Activated CD4-positive, alpha-beta T cell treated with anti-CD3 and anti-CD28 coated beads, Interleukin-2, amount 50 U/mL, for 24 hours (primary cell): ENCODE data around the gene MICAL2.

Experiments
- DNase-seq, 2 donors: peaks; one replicate each; pipeline ENCODE4 v3.0.0-alpha.2; 2020; ENCODE audit warnings: low read depth in 1 of 2, low spot score in 1 of 2

Gene MICAL2

DNA sequence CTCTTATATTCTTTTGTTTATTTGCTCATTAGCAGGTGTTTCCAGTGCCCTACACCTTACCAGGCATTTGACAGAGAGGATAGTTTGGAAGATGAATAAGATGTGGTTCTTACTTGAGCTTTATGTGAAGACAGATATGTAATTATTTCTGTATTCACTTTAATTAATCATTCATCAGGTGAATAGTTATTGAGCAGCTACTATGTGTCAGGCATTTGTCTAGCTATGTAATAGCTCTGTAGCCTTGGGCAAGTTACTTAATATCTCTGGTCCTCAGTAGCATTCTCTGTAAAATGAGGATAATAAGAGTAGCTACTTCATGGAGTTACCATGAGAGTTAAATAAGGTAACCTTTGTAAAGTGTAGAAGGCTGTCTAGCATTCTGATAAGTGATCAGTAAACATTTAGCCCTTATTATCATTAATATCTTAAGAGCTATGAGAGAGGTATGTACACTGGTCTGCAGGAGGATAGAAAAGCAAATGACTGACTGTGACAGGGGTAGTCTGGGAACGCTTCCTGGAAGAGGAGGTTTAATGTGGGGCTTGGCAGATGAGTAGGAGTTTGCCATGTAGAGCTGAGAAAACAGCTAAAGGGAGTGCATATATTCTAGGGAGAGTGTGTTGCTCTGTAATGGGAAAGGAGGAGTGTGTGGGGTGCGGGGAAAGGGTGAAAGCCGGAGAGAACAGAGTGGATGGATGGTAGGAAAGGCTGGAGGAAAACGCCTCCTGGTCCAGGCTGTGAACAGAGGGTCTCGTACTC, 56.1 kb downstream of the MICAL2 start:
- DNase-seq = no peak

DNA sequence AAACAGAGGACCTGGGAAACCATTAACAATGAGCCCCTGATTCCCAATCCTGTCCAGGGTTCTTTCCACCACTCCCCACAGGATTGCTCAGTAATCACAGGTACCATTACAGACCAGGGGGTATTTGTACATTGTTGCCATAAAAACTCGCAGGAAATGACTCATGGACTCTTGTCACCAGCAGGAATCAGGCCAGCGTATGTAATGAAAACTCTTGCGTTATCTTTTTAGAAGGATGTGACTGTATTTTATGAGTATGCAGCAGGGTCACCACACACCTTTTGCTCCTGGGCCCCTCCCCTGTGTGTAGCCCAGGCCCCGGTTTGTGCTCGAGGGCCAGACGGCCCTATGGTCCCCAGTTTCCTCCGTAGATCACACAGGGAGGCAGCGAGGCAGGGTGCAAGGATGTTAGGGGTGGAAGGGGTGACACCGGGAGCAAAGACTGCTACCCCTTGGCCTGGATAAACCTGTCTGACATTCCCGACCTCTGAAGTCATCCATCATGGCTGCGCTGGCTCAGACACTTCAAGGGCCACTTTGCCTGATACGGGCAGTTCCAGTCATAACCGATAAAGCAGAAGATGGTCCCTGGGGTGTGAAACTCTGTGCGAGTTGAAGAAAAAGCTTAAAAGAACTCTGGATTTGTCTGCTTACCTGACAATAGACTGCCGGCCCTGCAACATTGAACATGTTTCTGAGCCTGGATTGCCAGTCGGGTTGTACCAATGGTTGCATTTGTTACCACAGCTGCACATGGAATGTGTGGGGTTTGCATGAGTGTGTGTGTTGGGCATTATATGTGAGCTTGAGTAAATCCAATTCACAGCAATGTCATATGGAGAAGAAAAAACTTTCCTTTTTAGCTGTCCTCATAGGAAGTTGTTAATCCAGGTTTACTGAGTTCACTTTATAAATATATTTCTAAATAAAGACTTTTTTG, 56.9 kb downstream of the MICAL2 start:
- DNase-seq = no peak

DNA sequence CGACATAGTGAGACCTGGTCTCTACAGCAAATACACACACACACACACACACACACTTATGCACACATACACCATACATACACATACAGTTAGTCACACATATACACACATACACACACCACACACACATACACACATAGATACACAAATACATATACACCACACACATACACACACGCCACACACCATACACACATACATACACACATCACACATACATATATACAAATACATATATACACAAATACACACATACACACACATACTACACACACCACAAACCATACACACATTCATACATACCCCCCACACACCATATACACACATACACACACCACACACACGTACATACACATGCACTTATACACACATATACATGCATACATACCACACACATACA, 57.7 kb downstream of the MICAL2 start:
- no peak for DNase-seq

DNA sequence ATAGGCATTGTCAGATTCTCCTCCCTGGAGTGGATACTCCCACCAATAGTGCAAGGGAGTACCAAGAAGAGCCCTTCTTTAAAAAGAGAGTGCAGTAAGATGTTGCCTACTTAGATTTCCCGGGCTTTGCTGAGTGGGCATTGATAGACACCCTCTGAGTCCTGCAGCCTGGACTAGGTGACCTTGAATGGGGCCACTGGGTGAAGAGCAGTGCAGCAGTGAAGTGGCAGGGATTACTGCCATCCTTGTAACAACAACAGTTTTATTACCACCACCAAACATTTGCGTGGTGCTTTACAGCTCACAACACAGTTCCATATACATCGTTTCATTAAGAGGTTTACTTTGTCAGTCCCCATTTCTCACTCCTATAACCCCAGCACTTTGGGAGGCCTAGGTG, 59.4 kb downstream of the MICAL2 start:
- DNase-seq = no peak

DNA sequence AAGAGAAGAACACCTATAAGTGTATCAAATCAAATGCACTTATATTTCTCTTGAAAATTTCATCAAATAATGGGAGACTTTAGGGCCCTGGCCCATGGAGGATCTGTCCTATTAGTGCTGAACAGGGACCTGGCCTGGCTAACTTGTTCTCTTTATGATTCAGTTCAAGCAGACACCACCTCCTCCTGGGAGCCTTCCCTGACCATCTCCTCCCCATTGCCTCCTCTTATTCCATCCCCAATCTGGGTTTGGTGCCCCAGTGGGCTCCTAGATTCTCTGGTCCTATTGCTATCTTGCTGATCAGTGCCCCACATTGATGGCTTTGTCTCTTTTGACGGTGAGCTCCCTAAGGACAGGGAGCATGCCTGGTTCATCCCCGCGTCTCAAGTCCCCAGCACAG, 60.1 kb downstream of the MICAL2 start:
- DNase-seq = no peak

DNA sequence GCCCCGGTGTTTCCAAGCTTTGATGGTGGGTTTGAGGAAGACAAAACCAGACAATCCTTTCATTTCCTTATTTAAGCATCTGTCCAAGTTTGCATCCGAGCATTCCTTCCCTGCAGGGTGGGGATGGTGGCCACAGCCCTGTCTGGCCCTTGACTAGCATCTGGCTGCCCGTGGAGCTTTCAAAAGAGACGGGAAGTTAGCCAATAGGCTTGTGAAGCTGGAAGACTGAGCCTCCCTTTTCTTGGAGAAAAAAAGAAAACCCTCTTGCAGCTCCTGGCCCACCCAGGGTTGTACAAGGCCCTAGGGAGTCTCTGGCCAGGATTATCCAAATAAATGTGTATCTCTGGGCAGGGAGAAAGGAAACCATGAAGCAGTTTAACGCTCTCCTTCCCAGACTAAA, 60.6 kb downstream of the MICAL2 start:
- no peak for DNase-seq

DNA sequence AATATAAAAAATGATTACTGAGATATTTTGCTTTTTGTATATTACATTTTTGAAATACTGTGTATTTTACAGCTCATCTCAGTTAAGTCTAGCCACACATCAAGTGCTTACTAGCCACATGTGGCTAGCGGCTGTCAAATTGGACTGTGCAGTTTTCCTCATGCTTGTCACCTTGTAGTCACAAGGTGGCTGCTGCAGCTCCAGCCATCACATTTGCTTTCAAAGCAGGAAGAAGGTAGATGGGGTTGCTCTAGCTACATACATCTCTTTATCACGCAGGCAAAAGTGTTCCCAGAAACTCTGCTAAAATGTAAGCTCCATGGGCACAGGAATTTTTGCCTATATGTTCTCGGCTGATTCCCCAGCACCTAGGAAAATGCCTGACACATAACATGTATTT, 61.5 kb downstream of the MICAL2 start:
- no peak for DNase-seq

DNA sequence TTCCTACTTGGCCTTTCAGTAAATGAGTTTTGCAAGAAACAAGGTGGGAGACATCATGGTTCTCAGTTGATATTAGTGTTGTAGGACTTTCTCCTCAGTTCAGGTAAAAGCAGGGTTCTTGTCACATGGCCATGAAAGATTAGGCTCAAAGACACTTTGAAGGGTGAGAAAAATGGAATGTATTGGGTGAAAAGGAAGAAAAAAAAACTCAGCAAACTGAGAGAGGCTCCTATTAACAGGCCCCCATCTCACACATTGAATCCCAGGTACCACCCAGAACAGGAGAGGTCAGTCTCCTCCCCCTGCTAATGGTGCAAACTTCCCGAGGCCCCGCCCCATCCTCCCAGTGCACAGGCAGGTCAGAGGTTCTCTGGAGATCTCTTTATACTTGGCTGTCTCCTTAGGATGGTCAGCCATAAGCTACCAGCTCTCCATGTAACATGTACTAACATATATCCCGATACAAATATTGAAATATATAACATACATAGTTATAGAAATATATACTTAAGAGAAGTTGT, 62.2 kb downstream of the MICAL2 start:
- DNase-seq = no peak

DNA sequence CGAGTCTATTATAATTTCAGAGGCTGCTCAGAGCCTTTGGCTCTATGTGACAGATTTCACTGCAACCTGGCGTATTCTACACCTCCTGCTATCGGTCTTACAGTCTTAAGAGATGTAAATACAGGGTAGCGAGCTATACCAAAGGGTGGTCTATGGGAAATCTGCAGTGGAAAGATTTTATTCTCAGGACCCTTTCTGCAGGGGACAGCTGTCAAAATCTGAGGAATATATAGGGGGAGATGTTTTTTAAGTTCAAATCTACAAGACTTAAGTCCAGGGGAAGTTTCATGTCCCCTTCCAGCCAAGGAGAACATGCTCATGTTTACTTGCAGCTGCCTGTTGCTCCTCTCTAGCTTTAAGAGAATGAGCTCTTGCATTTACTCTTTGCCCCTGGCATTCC, 62.7 kb downstream of the MICAL2 start:
- no peak for DNase-seq

DNA sequence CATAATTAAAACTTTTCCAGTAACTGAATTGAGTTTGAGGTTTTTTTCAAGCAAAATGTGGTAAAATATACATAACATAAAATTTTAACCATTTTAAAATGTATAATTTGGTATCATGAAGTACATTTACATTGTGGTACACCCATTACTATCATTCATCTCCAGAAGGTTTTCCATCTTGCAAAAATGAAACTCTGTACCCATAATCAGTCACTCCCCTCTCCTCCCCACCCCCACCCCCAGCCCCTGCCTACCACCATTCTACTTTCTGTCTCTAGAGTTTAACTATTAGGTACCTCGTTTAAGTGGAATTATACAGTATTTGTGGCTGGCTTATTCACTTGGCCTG, 63.7 kb downstream of the MICAL2 start:
- no peak for DNase-seq

DNA sequence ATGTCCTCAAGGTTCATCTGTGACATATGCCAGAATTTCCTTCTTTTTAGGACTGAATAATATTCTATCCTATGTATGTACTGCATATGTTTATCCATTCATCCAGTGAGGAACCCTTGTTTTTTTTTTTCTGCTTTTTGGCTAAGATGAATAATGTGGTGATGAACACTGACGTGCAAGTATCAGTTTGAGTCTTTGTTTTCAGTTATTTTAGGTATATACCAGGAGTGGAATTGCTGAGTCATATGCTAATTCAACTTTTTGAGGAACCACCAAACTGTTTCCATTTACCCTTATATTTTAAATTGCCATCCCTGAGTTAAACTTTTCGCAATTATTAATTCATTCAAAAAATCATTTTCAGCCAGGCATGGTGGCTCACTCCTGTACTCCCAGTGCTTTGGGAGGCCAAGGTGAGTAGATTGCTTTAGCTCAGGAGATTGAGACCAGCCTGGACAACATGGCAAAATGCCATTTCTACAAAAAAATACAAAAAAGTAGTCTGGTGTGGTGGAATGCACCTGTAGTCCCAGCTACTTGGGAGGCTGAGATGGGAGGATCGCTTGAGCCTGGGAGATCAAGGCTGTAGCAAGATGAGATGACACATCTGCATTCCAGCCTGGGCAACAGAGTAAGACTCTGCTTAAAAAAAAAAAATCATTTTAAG, 64.2 kb downstream of the MICAL2 start:
- DNase-seq = no peak

DNA sequence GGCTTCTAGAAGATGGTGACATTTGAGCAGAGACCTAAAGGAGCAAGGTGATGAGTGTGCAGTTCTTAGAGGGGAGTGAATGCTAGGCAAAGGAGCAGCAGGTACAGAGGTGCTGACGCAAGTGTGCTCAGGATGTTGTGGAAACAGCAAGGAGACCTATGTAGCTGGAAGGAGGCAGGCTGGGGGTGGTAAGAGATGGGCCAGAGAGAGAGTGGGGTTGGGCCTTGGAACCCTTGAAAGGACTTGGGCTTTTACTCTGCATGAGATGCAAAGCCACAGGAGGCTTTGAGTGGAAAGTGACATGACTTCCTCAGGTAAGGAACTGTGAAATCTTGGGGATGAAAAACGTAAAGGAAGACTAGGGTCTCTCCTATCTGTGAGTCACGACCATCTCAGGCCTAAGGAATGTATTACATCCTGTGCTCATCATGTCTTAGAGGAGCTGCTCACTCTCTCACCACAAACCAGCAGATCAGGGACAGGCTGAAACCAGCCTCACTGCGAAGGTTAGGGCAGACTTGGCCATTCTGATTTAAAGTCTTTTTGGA, 65.4 kb downstream of the MICAL2 start:
- DNase-seq = no peak

DNA sequence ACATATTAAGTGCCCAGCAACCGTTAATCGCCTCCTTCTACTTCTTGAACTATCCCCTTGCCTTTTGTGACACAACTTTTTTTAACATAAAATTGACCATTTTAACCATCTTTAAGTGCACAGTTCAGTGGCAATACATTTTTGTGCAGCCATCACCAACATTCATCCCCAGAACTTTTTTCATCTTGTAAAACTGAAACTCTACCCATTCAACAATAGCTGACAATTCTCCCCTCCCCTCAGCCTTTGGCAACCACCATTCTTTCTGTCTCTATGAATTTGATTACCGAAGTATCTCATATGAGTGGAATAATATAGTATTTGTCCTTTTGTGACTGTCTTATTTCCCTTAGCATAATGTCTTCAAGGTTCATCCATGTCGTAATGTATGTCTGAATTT, 66.0 kb downstream of the MICAL2 start:
- DNase-seq = no peak

DNA sequence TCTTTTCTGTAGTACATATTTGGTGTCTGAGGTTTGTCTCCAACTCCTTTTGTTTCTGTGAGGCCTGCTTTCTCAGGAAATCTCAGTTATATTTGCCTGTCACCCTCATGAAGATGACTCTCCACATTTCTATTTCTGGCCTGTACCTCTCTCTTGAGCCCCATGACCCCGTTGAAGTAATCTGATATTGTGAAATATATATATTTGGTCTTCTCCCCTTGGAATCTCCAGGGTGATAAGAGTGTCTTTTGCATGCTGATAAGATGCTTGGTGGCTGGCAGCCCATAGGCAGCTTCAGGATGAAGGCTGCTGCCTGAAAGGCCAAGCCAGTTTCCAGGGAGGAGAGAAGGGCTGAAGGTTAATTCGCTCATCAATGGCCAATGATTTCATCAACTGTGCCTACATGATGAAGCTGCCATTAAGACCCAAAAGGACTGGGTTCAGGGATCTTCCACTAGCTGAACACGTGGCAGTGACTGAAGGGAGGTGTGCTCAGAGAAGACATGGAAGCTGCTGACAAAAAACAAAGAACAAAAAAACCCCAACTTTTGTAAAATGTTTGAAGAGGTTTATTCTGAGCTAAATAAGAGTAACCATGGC, 67.4 kb downstream of the MICAL2 start:
- DNase-seq = no peak

DNA sequence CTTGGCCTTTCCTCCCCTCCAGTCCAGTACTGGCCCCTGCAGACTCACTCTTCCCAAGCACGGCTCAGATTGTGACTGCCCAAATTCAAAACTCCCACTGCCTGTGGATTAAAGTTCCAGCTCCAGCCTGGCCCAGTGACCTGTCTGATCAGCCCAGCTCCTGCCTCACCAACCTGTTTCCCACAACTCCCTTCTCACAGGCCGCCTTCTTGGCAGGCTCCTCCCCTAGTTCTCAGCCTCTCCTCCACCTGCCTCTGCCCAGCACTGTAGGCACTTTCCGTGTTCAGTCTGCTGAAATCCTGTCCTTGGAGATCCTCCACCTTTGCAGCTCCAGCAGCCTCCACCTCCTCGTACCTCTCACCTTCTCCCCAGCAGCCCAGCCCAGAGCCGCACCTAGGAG, 68.6 kb downstream of the MICAL2 start:
- DNase-seq = no peak

DNA sequence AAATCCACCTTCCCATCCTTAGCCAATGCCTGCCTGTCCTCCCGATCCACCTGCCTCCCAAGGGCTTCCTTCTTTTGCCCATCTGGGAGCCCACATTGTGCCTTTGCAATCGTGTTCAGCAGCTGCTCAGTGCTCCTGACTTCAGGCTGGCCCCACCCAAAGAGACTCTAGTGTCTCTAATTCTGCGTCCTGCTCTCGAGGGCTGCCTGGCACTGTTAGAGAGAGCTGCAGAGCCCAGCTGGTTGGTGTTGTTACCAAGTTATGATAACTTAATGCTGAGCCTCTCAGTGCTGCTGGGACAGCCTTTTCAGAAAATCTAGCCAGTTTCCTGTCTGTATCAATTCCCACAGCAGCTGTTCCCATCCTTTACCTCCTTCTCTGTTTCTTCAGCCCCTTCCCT, 69.1 kb downstream of the MICAL2 start:
- no peak for DNase-seq

DNA sequence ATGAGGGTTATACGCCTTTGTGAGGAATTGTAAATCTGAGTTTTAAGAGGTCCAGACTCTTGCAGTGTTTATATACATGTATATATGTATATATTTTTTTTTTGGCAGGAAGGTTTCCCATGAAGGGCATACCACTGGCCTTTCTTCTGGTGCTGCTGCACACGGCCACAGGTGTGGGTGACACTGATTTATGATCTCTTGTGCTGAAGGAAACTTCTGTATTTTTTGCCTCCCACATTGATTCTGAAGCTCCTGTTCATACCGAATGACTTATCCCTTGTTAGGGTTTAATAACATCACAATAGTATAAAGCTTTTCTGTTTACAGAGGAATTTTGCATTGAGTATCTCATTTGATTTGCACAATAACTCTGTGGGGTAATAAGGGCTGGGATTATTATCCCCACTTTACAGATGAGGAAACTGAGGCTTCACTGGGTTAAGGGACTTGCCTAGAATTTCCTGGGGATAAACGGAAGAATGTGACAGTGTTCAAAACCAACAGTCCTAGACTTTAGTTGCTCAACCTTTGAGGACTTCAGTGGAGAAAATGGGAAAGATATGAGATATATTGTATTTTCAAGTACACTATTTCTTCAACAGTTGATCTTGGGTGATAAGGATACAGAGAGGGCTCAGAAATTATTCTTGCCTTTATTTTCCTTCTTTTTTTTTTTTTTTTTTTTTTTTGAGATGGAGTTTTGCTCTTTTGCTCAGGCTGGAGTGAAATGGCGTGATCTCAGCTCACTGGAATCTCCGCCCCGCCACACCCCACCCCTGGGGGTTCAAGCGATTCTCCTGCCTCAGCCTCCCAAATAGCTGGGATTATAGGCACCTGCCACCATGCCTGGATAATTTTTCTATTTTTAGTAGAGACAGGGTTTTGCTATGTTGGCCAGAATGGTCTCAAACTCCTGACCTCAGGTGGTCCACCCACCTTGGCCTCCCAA, 70.1 kb downstream of the MICAL2 start:
- no peak for DNase-seq

DNA sequence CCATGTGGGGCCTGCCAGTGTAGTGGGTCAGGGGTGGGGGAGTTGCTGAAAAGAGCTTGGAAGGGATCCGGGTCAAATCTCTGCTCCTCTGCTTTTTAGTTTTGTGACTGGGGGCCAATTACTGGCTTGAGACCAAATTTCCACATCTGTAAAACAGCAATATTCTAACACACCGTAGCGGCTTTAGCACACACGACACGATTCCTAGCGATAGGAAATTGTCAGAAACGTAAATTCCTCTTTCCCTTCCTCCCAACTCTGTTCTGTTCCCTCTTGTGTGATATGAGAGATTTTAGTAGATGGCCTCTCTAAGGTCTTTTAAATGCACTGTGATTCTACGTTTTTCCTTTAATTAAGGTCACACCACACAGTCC, 71.9 kb downstream of the MICAL2 start:
- DNase-seq = no peak

DNA sequence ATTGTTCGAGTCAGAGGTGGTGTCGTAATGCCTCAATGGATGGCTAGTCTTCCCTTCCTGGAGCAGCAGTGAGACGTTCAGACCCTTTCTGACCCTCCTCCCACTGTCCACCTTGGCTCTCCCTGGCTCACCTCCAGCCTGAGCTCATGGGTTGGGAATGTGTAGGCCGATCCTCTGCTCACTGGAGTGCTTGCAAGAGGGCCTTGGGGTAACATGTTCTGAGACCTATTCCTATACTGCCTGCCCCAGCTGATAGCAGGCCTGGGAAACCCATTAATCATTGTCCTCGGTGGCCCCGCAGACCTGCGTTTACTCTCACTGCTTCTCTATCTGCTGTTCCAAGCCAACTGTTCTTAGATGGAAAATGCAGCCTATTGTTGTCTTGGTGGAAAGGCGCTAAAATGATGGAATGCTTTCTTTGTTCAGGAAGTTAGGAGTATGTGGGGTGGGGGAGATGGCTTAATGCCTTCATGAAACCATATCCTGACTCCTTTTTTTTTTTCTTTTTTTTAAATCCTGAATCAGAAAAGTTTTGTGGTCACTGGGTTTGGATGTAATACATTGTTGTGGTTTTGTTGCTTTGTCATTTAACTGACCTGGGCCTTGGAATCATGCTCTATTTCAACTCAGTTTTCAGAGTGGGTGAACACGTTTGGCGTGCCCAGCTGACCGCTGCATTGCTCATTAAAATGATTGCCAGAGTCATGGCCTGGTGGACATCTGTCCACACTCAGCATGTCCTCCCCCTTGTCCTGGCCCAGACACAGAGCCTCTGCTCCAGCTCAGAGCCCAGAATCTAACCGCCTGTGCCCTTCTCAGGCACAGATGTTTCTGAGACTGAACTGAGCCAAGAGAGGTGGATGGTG, 72.5 kb downstream of the MICAL2 start:
- no peak for DNase-seq
